Endothelial cell of umbilical vein (primary cell): Measurements from ENCODE around the gene MAP3K19. TPM values are rescaled to one million over a fixed set of nuclear protein-coding genes. Genes with fewer than 3 reads are reported as not detected.

Experiments
- BruUV-seq: library from RNA; stranded (reverse); fragments of 400-500 nt; replicated peaks from 2 replicates; lab custom pipeline; 2021; lab: Mats Ljungman, UMichigan
- CTCF ChIA-PET: fragments of 300-600, 350-600 bp; sonication (Branson Sonifier 250); formaldehyde crosslinking; loops from one replicate; lab custom pipeline; 2021; ENCODE audit warnings: antibody characterized with exemption, inconsistent platforms; lab: Charles Lee
- POLR2A ChIA-PET: fragments of 300-600, 350-600 bp; sonication (Branson Sonifier 250); formaldehyde crosslinking; loops from one replicate; lab custom pipeline; 2021; ENCODE audit warnings: antibody characterized with exemption, inconsistent platforms; lab: Charles Lee
- DNase-seq: peaks from one replicate; pipeline ENCODE4 v3.0.0-alpha.2; 2011; ENCODE audit warnings: low read depth, low spot score
- FAIRE-seq: peaks from 2 replicates; lab custom pipeline; 2011; peaks lifted over from hg19 to GRCh38; lab: Jason Lieb, UNC
- H2AFZ ChIP-seq: 2 replicates; pipeline ENCODE4 v1.6.0; 2012; ENCODE audit warnings: low read depth, low read length, control low read depth, inconsistent platforms
- H3K27ac ChIP-seq: 2 replicates; pipeline ENCODE4 v1.5.1; 2011; ENCODE audit warnings: low read depth, mild to moderate bottlenecking, control low read depth, low read length, moderate library complexity; ENCODE audit not compliant: insufficient read depth
- H3K27me3 ChIP-seq, 2 experiments: 2 replicates each; pipeline versions ENCODE4 v1.6.0 to v1.6.1; 2011; ENCODE audit warnings: low read length in 2 of 2, mixed read lengths in 1 of 2; ENCODE audit not compliant: control insufficient read depth in 2 of 2, insufficient read depth in 2 of 2
- H3K36me3 ChIP-seq, 2 experiments: 2 replicates in 1 of 2; 3 replicates in 1 of 2; pipeline ENCODE4 v1.5.1; 2011; ENCODE audit warnings: low read length in 2 of 2, mild to moderate bottlenecking in 1 of 2, moderate library complexity in 1 of 2; ENCODE audit not compliant: control insufficient read depth in 2 of 2, insufficient read depth in 2 of 2; ENCODE audit errors: extremely low read depth in 1 of 2
- H3K4me1 ChIP-seq: 3 replicates; pipeline ENCODE4 v1.5.1; 2011; ENCODE audit warnings: mild to moderate bottlenecking, low read length; ENCODE audit not compliant: control insufficient read depth, insufficient read depth; ENCODE audit errors: extremely low read depth
- H3K4me2 ChIP-seq: 2 replicates; pipeline ENCODE4 v1.6.1; 2011; ENCODE audit warnings: low read length, control low read depth, mixed read lengths; ENCODE audit not compliant: insufficient read depth
- H3K4me3 ChIP-seq, 3 experiments: fragments of 200-600 bp in 1 of 3; sonication (generic), shearing (Covaris generic) in 1 of 3; replicated peaks in 1 of 3; 2 replicates each; pipeline ENCODE4 v1.5.1; 2011 to 2016; ENCODE audit warnings: control low read depth in 3 of 3, low read length in 3 of 3, mild to moderate bottlenecking in 2 of 3, inconsistent platforms in 1 of 3, low read depth in 1 of 3, moderate library complexity in 1 of 3; ENCODE audit not compliant: insufficient read depth in 1 of 3
- H3K79me2 ChIP-seq: 2 replicates; pipeline ENCODE4 v1.6.0; 2012; ENCODE audit warnings: low read length, inconsistent platforms; ENCODE audit not compliant: control insufficient read depth, insufficient read depth
- H3K9ac ChIP-seq: replicated peaks from 2 replicates; pipeline ENCODE3; 2011; ENCODE audit warnings: low read length, control low read depth; ENCODE audit not compliant: insufficient read depth; ENCODE audit errors: extremely low read depth
- H3K9me1 ChIP-seq: replicated peaks from 3 replicates; pipeline ENCODE4 v1.6.0; 2011; ENCODE audit warnings: mild to moderate bottlenecking, low read length; ENCODE audit not compliant: control insufficient read depth, insufficient read depth; ENCODE audit errors: extremely low read depth
- H3K9me3 ChIP-seq: replicated peaks from 2 replicates; pipeline ENCODE4 v1.5.1; 2012; ENCODE audit warnings: low read length, inconsistent platforms; ENCODE audit not compliant: control insufficient read depth, insufficient read depth
- H4K20me1 ChIP-seq: replicated peaks from 2 replicates; pipeline ENCODE3; 2011; ENCODE audit warnings: mild to moderate bottlenecking, low read length; ENCODE audit not compliant: control insufficient read depth, insufficient read depth; ENCODE audit errors: extremely low read depth
- EZH2 ChIP-seq: IDR thresholded peaks from 2 replicates; pipeline ENCODE4 v1.6.1; 2012; ENCODE audit warnings: borderline replicate concordance, low read depth, mild to moderate bottlenecking, moderate library complexity, low read length, inconsistent platforms; ENCODE audit not compliant: severe bottlenecking
- FOS ChIP-seq: IDR thresholded peaks from 2 replicates; pipeline ENCODE4 v1.6.1; 2011; ENCODE audit warnings: mild to moderate bottlenecking, low read length, moderate library complexity, borderline replicate concordance; ENCODE audit not compliant: insufficient read depth
- GATA2 ChIP-seq: IDR thresholded peaks from 2 replicates; pipeline ENCODE4 v1.7.0; 2011; ENCODE audit warnings: low read depth, mild to moderate bottlenecking, moderate library complexity, mixed read lengths, low read length; ENCODE audit not compliant: insufficient read length, insufficient read depth
- MYC ChIP-seq: IDR thresholded peaks from one replicate; pipeline ENCODE4 v1.6.1; 2011; ENCODE audit warnings: mild to moderate bottlenecking, low read depth, low read length
- dilution Hi-C: fragments of 300-500 bp; cut with MboI; formaldehyde crosslinking; loops from one replicate; pipeline ENCODE4 v1.15.0; 2019; ENCODE audit warnings: low sequenced_read_pairs; ENCODE audit not compliant: extremely low pct_ligation_motif_present
- intact Hi-C: fragments of 100-400 bp; cut with micrococcal nuclease; formaldehyde crosslinking; loops from one replicate; pipeline ENCODE4 v1.10.0; 2022
- polyA plus RNA-seq, 4 experiments: library from polyadenylated mRNA; depleted of rRNA in 3 of 4; stranded (reverse) in 3 of 4; unstranded in 1 of 4; fragments of >200 nt; gene quantifications; 2 replicates each; pipeline versions ENCODE4 v1.2.1 to v1.2.3, GENCODE V29; 2011 to 2012; ENCODE audit warnings: missing spikeins in 1 of 4
- total RNA-seq: library from RNA; stranded (reverse); gene quantifications from 2 replicates; pipeline ENCODE4 v1.2.3, GENCODE V29; 2021
- TF ChIP-seq, protein P1 (sequence below), 2 donors: IDR thresholded peaks; 1 replicate in 1 of 2; 2 replicates in 1 of 2; pipeline ENCODE4 v1.5.1; 2011; ENCODE audit warnings: low read length in 2 of 2, mild to moderate bottlenecking in 2 of 2, moderate library complexity in 2 of 2, control low read depth in 1 of 2, inconsistent platforms in 1 of 2, low read depth in 1 of 2; ENCODE audit not compliant: insufficient read depth in 1 of 2; ENCODE audit errors: extremely low read depth in 1 of 2
- TF ChIP-seq, protein P2 (sequence below): IDR thresholded peaks from 2 replicates; pipeline ENCODE4 v1.6.1; 2011; ENCODE audit not compliant: insufficient read depth, insufficient read length

The MAP3K19 gene
- total and polyA plus RNA-seq, 2 donors (not counting 3 experiments of a cell fraction or from before 2014, with no cell fraction given), result not detected

DNA sequence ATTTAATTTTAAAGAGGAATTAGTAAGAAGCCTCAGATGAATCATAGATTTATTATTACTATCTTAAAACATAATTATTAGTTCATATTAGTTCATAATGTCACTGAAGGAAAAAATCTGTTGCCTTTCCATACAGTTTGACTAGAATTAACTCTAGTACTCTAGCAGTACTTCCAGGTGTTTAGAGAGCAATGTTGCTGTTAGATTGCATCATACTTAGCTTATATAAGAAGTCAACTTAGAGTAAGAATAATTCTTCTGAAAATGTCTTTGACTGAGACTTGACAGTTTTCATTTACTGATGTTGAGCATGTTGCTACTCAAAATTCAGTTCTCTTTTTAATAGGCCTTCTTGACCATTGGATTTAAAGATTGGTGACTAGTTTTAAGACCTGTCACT is 9.5 kb upstream of the MAP3K19 start:
- H3K4me3 ChIP-seq, result no peak overlapping the region
- H3K4me1 ChIP-seq, result peaks cover 28% of the 10 kb centered on the region
- POLR2A ChIA-PET, result interaction anchor here (0.7 kb wide), 1 partner anchor 173 kb away, joined by 4 read pairs; no protein-coding TSS in a partner anchor
- no peak overlapping the region for H3K4me2 ChIP-seq
- H3K9me1 ChIP-seq, result no peaks in the 10 kb centered on the region
- peaks cover 78% of the 10 kb centered on the region for H3K79me2 ChIP-seq
- FAIRE-seq (no peak), DNase-seq (no peak)
- no peak overlapping the region for H3K9ac ChIP-seq
- H3K27ac ChIP-seq, result no peak overlapping the region
- H3K27me3 ChIP-seq, result no peaks in the 10 kb centered on the region
- peaks cover 6% of the 10 kb centered on the region for H4K20me1 ChIP-seq
- dilution Hi-C loops (no loop called here), intact Hi-C loops (no loop called here)
- TF ChIP-seq EZH2, result no peak
- no peak for TF ChIP-seq FOS
- TF ChIP-seq, protein P1, sequence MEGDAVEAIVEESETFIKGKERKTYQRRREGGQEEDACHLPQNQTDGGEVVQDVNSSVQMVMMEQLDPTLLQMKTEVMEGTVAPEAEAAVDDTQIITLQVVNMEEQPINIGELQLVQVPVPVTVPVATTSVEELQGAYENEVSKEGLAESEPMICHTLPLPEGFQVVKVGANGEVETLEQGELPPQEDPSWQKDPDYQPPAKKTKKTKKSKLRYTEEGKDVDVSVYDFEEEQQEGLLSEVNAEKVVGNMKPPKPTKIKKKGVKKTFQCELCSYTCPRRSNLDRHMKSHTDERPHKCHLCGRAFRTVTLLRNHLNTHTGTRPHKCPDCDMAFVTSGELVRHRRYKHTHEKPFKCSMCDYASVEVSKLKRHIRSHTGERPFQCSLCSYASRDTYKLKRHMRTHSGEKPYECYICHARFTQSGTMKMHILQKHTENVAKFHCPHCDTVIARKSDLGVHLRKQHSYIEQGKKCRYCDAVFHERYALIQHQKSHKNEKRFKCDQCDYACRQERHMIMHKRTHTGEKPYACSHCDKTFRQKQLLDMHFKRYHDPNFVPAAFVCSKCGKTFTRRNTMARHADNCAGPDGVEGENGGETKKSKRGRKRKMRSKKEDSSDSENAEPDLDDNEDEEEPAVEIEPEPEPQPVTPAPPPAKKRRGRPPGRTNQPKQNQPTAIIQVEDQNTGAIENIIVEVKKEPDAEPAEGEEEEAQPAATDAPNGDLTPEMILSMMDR (IDR thresholded peaks at IDR 0.05; ENCODE audit: extremely low read depth in 1 of 2, insufficient read depth in 1 of 2, low read depth in 1 of 2, low read length in 2 of 2), result no peak
- TF ChIP-seq GATA2, result no peak
- TF ChIP-seq, protein P2, sequence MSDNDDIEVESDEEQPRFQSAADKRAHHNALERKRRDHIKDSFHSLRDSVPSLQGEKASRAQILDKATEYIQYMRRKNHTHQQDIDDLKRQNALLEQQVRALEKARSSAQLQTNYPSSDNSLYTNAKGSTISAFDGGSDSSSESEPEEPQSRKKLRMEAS, result no peak
- no peak for TF ChIP-seq MYC
- H3K9me3 ChIP-seq, result no peaks in the 10 kb centered on the region
- no TSS peak for BruUV-seq
- no peak overlapping the region for H2AFZ ChIP-seq
- H3K36me3 ChIP-seq, result peaks cover 0 to 5% of the 10 kb centered on the region in 2 experiments
- CTCF ChIA-PET, result no interaction called here
